GM12874 (cell line): ENCODE data around the gene STRAP.

Experiments
- TF ChIP-seq, protein P1 (sequence below): IDR thresholded peaks from 2 replicates; pipeline ENCODE4 v1.5.1; 2011; ENCODE audit warnings: low read depth, mild to moderate bottlenecking, control low read depth, low read length, moderate library complexity; ENCODE audit not compliant: insufficient read depth

Gene STRAP

GRCh38 chr12:15882118-15882971 is at the start of gene STRAP:
Gene STRAP (plus strand): TSS chr12:15882387. CDS start chr12:15882708, 321 bp downstream.
- TF ChIP-seq, protein P1, sequence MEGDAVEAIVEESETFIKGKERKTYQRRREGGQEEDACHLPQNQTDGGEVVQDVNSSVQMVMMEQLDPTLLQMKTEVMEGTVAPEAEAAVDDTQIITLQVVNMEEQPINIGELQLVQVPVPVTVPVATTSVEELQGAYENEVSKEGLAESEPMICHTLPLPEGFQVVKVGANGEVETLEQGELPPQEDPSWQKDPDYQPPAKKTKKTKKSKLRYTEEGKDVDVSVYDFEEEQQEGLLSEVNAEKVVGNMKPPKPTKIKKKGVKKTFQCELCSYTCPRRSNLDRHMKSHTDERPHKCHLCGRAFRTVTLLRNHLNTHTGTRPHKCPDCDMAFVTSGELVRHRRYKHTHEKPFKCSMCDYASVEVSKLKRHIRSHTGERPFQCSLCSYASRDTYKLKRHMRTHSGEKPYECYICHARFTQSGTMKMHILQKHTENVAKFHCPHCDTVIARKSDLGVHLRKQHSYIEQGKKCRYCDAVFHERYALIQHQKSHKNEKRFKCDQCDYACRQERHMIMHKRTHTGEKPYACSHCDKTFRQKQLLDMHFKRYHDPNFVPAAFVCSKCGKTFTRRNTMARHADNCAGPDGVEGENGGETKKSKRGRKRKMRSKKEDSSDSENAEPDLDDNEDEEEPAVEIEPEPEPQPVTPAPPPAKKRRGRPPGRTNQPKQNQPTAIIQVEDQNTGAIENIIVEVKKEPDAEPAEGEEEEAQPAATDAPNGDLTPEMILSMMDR: no peak

- TF ChIP-seq, protein P1: no peak
These were observed 47.6 kb upstream of the STRAP start for GRCh38 chr12:15834575-15834974.

- TF ChIP-seq, protein P1: no peak
These were observed 44.9 kb upstream of the STRAP start for GRCh38 chr12:15837141-15837790.

GRCh38 chr12:15839041-15839440 is 43.1 kb upstream of the STRAP start:
- TF ChIP-seq, protein P1: no peak

DNA sequence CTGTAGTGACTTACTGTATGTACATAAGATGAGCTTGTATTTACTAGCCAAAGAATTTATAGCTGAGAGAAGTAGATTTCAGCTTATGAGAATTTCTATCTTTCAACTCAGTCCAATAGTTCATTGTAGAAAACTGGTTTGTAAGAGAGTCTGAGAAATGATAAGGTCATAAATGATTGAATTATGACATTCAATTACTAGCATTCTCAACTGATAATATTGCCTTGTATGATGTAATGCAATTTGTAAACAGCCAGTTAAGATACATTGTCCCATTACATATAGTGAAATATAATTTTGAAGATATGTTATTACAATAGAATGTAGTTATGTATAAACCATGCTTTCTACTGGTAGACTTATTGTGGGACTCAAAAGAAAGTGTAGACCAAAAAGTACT is 42.5 kb upstream of the STRAP start:
- TF ChIP-seq, protein P1: no peak

DNA sequence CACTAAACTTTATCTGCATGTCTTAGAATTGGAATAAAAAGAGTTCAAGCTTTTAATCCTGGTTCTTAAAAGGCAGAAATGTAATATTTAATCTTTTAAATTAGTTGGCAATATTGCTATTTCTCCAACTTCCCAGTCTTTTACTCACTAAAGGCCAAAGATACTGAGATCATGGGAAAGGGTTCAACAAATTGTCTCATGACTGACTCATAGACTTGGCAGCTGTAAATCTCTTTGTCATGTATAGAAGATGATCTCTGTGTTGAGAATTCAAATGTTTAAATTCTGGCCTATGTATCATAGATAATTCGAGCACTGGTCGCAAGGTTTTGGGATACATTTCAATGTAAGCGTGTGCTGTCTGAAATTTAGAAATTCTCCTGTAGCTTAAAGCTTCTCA is 40.1 kb upstream of the STRAP start:
- TF ChIP-seq, protein P1: no peak

GRCh38 chr12:15846887-15847286 is 35.3 kb upstream of the STRAP start:
- TF ChIP-seq, protein P1: no peak
